SH-SY5Y (cell line): ENCODE measurements around the gene SMOC1.

Experiments
- GATA2 ChIP-seq: IDR thresholded peaks from 2 replicates; pipeline ENCODE4 v1.6.1; 2011; ENCODE audit warnings: mild to moderate bottlenecking, low read depth, low read length
- GATA3 ChIP-seq: IDR thresholded peaks from 2 replicates; pipeline ENCODE4 v1.6.1; 2011; ENCODE audit warnings: low read depth, mild to moderate bottlenecking, low read length, moderate library complexity

DNA sequence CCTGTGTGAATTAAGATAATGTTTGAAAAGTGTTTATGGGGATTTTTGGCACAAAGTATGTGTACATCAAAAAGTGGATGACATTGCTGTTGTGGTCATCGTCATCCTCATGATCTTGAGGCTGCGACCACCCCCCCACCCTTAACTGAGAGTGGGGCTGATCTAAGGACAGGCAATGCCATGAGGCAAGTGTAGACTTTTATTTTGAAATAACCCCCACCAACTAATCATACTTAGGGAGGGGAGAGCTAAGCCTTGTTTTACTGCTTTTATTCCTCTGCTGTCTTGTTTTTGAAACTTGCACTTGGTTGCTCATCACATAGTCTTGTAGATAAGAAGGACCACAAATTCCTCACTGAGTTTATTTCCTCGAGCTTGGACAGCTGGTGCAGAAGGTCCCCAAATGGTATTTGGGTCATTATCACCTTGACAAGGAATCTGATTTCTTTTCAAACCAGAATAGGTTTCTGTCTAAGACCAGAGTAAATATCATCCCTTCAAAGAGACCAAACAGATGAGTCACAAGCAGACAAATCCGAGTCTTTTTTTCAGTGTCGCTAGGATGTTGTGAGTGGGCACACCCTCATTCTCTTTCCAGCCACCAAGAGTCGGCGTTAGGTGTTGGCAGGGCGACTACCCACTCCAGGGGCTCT lies 23.9 kb upstream of the SMOC1 start:
- TF ChIP-seq GATA2 (no peak), GATA3 (no peak)
